ENCODE measurements around the gene ZNF302.

The ZNF302 gene

GRCh38 chr19:34731964-34732363 lies 54.5 kb downstream of the ZNF302 start:
- DNase-seq (ENCODE audit: low read depth in 2 of 2) = no peak

DNA sequence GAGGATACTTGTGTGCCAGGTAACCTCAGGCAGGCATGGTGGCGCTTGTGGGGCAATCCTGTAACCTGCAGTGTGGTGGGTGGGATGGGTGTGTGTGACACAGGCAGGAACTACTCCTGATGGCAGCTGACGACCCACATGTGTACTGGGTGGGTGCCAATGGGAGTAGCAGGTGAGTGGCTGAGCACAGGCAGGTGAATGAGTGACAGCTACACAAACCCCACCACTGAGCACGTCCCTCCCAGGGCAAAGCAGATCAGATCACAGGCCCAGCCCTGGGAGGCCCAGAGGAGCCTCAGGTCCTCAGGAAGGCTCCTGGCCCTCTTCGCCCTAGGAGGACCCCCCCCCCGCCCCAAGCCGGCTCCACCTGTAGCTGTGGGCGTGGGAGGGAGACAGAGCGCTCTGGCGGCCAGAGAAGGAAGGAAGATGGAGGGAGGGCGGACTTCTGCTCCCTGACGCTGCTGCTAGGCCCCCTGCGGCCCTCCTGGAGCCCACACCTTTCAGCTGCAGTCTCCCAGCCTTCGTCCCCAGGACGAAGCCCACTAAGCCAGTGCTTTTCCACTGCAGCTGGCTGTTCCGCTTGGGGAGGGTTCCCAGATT lies 55.2 kb downstream of the ZNF302 start:
- no peak for DNase-seq (ENCODE audit: low read depth in 2 of 2)

GRCh38 chr19:34733266-34733745 lies 55.8 kb downstream of the ZNF302 start:
- DNase-seq (ENCODE audit: low read depth in 2 of 2) = no peak

- peak; percentile 51 to 59 for DNase-seq (ENCODE audit: low read depth in 2 of 2)
These were observed 56.5 kb downstream of the ZNF302 start, which contains the start of gene ZNF181 for GRCh38 chr19:34733746-34734536. ZNF181 (plus strand) TSS chr19:34734243; CDS start chr19:34735038, 795 bp downstream.

GRCh38 chr19:34734537-34735103 lies 57.1 kb downstream of the ZNF302 start:
- DNase-seq (ENCODE audit: low read depth in 2 of 2) = peak in 1 of 2 donors; percentile 36
